GM19372 (cell line): Measurements from ENCODE around the gene CACNG1.
"Not testable (repeated sequence)": the region's sequence is repeated elsewhere in the genome, so short reads cannot be mapped to it uniquely, and the experiment has no call there.

Source experiments
- ATAC-seq: cut with Tn5 transposase; IDR thresholded peaks from one replicate; pipeline ENCODE4 v1.9.1; 2021; ENCODE audit warnings: mild to moderate bottlenecking, low read depth, moderate library complexity; ENCODE audit not compliant: unreplicated experiment

Gene CACNG1

DNA sequence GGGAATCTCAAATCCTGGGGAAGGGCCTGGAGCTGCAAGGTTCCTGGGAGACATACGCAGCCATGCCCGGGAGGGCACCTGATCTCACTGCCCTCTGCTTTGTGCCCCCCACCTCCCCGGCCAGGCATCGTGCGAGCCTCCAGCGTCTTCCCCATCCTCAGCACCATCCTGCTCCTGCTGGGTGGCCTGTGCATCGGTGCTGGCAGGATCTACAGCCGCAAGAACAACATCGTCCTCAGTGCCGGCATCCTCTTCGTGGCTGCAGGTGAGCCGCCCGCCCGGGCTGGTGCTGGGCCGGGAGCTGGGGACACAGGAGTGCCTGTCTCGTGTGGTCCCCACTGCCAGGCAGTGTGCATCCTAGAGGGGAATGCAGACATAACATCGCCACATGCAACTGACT is 19.6 kb upstream of the CACNG1 start:
- no peak for ATAC-seq

GRCh38 chr17:67025216-67025792 is 19.1 kb upstream of the CACNG1 start:
- no peak for ATAC-seq

GRCh38 chr17:67026341-67026740 is 18.0 kb upstream of the CACNG1 start:
- no peak for ATAC-seq

DNA sequence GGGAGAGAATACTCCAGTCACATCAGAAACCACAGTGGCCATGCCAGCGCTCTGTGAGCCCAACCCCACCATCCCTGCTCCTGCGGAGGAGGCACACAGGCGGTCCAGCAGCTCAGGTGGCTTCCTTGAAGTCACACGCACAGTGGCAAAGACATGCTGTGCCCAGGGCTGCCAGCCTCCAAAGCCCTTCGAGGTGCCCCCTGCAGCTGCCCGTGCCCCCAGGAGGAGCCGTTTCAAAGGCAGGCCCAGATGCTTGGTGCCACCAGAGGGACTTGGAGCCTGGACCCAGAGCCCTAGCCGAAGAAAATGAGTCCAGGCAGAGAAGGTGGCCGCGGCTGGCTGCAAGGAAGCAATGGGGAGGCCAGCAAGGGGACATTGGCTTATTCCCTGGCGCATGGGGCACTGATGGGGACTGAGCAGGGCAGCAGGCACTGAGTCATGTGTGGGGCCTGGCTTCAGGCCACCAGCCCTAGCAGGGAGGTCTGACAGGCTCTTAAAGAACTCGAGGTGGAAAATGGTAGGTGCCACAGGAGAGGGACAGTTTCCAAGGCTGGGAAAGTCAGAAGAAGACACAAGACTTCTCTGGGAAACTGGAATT is 17.2 kb upstream of the CACNG1 start:
- ATAC-seq, result no peak

DNA sequence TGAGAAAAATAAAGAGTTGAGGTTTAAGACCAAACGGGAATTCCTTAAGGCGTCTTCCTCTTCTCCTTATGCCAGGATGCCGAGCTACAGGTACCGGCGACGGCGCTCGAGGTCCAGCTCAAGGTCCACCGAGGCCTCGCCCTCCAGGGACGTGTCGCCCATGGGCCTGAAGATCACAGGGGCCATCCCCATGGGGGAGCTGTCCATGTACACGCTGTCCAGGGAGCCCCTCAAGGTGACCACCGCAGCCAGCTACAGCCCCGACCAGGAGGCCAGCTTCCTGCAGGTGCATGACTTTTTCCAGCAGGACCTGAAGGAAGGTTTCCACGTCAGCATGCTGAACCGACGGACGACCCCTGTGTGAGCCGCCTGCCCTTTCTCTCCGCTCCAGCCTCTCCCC is 13.7 kb upstream of the CACNG1 start:
- ATAC-seq, result no peak

GRCh38 chr17:67032382-67032781 is 12.0 kb upstream of the CACNG1 start:
- no peak for ATAC-seq

GRCh38 chr17:67032985-67033384 is 11.4 kb upstream of the CACNG1 start:
- ATAC-seq, result no peak

DNA sequence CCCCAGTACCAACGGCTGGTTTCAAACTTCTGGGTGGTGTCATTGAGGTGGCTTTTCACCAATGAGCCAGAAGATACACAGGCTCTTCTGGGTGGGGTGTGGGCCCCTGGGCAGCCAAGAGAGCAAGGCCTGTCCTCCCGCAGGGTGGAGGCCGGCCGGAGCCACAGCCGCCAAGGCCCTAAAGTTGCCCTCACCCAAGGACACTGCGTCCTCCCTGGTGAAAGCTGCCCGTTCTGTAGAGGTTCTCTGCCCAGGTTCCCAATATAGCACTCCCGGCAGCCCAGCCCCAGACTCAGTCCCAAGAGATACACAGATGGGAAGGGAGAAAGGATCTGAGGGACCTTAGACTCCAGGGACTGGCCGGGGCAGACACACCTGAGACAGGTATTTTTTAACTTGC is 10.7 kb upstream of the CACNG1 start:
- no peak for ATAC-seq

DNA sequence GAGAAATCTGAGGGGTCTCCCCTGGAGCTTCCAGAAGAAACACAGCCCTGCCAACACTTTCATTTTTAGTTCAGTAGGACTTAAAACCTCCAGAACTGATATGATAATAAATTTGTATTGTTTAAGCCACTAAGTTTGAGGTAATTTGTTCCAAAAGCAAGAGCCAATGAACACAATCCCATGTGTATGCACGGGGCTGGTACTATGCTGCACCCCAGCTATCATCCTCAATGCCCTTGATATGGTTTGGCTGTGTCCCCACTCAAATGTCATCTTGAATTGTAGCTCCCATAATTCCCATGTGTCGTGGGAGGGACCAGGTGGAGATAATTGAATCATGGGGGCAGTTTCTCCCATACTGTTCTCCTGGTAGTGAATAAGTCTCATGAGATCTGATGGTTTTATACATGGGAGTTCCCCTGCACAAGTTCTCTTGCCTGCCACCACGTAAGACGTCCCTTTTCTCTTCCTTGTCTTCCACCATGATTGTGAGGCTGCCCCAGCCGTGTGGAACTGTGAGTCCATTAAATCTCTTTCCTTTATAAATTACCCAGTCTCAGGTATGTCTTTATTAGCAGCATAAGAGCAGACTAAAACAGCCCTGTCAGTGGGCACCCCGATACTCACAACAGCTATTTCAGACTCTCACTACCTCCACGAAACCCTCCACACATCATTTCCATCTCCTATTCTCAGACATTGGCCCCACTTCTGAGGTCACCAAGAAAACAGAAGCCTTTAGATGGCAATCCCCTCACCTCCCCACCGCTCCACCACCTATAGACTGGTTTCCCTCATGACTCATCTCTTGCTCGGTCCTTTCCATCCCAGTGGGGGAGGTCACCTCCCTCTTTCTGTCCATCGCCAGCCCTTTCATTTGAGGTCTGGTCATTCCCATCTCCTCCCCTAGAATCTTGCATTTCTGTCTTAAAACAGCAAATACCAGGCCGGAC is 8.9 kb upstream of the CACNG1 start:
- ATAC-seq, result no peak

- ATAC-seq, result no peak
Observed at GRCh38 chr17:67038861-67039365, 5.4 kb upstream of the CACNG1 start.

- ATAC-seq, result no peak
Observed at GRCh38 chr17:67040652-67041051, 3.7 kb upstream of the CACNG1 start.

DNA sequence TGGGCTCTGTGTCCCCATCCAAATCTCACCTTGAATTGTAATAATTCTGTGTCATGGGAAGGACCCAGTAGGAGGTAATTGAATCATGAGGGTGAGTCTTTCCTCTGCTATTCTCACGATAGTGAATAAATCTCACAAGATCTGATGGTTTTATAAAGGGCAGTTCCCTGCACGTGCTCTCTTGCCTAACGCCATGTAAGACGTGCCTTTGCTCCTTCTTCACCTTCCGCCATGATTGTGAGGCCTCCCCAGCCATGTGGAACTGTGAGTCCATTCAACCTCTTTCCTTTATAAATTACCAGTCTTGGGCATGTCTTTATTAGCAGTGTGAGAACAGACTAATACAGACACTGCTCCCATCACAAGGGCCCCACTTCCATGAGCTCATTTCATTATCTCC is 3.2 kb upstream of the CACNG1 start:
- not testable (repeated sequence) for ATAC-seq

- ATAC-seq, result no peak
Observed at GRCh38 chr17:67041531-67041930, 2.8 kb upstream of the CACNG1 start.

GRCh38 chr17:67041941-67042899 is 2.1 kb upstream of the CACNG1 start:
- ATAC-seq, result no peak

DNA sequence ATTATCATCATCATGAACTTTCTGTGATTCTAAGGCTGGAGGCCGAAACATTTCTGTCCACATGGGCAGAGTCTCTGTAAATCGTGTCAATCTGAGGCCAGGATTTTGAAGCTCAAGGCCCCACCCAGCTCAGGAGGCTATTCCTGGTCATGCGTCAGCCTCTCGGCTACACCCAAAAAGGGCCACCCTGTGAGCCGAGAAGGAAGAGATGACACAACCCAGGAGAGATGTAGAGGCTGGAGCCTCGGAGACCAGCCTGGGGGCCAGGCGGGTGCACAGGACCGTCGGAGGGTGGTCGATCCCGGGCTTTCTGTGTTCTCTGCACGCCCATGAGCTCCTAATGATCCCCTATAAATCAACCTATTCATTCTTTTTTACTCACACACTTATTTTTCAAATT is 1.1 kb upstream of the CACNG1 start:
- ATAC-seq, result no peak

- no peak for ATAC-seq
Observed at GRCh38 chr17:67044940-67045339, 586 bp downstream of the CACNG1 start.

DNA sequence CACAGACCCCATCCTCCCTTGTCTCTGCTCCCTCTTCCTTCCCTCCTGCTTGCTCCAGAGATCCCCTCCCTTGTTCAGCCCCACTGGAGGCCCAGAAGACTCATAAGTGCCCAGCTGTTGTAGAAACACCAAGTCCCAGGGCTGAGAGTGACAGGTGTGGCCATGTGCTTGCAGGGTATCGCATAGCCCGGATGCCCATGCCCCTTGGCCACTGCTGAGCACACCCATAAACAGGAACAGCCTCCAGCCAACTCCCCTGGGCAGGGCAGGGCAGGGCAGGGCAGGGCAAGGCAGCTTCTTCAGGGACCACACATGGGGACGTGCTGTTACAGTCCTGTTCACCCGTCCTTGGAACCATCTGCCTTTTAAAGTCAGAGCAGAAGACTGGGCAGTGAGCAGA is 2.0 kb downstream of the CACNG1 start:
- no peak for ATAC-seq

GRCh38 chr17:67047382-67047781 is 3.0 kb downstream of the CACNG1 start:
- ATAC-seq, result no peak

DNA sequence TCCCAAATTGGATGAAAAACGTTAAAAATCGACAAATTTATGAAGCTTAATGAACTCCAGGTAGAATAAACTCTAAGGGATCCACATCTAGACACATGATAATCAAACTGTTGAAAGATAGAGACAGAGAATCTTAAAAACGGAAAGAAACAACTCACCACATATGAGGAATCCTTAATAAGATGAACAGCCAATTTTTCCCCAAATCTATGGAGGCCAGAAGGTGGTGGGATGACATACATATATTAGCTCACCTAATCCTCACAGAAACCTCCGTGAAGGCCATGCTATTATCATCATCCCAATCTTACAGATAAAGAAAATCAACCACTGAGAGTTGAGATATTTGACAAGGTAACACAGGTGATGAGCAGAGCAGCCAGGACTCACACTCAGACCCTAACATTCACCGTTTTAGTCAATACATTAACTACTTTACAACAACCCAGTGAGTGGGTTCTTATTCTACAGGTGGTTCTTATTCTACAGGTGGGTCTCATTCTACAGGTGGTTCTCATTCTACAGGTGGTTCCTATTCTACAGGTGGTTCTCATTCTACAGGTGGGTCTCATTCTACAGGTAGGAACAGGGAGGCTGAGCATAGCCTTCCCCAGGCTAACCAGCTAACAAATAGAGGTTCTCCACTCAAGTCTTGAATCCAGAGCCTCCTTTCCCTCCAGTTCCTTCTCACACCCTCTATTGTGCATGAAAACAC is 4.8 kb downstream of the CACNG1 start:
- ATAC-seq, result no peak

GRCh38 chr17:67050066-67050465 is 5.7 kb downstream of the CACNG1 start:
- ATAC-seq, result no peak
